Parietal lobe (tissue), 1 donor: ENCODE measurements around the gene NKG7. TPM values are rescaled to one million over a fixed set of nuclear protein-coding genes. Genes with fewer than 3 reads are reported as not detected.

Experiments
- total RNA-seq: library from RNA; depleted of rRNA; stranded (reverse); fragments of >200 nt; gene quantifications from one replicate; pipeline ENCODE4 v1.2.3, GENCODE V29; 2014

The NKG7 gene, protein sequence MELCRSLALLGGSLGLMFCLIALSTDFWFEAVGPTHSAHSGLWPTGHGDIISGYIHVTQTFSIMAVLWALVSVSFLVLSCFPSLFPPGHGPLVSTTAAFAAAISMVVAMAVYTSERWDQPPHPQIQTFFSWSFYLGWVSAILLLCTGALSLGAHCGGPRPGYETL
- 0.63 TPM for total RNA-seq

DNA sequence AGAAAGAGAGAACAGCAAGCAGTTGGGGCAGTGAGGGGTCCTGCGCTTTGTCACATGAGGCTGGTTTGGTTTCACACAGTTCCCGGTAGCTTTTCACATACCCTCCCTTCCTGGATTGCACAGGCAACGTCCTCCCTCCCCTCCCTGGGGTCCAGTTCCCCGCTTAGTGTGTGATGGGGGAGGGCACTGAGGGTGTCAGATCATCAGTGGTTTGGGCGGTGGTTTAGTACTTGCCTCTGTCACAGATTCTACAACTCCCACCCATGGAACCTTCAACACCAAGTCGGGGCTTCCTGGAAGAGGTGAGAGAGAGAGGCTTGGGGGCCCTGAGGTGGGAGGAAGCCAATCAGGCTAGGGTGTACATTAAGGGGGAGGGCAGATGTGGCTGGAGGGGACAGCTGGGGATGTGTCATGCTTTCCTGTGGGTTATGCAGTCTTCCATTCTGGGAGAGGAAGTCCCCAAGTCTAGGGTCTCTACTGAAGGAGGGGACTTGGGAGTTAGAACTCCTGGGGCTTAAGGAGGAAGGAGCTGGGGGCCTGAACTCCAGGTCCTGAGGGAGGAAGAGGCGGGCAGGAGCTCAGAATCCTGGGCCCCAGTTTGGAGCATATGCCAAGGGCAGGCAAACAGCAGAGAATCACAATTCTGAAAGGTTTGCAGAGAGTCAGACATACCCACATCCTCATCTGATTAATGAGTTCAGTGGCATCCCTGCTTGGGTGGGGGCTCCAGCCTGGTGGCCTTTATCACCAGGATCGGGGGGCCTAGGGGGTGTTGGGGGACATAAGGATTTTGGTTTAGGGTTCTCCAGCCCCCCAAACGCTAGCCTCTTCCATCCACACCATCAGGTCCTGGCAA is at the start of gene NKG7:
TSS of gene NKG7 (minus strand) at position 6 of the 856 bp plus-strand sequence. CDS start 119 bp downstream, outside the sequence.

DNA sequence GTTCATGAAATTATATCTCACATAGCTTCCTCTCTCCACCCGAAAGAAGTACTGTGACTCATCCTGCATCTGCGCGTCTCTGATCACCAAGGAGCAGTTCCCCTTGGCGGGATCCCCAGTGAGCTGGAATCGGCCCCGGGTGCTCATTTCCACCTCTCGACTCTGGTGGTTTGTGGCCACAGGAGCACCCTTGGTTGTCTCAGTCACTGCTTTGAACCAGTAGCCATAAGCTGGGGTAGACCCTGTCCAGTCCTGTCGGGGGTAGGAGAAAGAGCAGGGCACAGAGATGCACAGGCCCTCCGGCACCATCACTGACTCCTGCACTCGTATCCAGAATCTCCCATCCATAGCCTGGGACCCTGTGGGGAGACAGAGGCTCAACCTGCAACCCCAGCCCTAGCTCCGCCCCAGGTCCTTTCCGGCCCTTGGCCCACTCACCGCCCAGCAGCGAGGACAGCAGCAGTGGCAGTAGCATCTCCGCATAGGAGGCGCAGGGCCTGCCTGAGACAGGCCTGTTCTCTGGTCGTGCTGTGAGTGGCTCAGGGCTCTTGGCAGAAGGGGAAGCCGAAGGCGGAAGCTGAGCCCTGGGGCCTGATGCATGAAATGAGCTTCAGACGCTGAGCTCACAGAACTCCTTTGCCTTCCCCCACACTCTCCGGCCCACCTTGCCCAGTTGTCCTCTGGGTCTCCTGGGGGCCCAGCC is 44.8 kb upstream of the NKG7 start, which contains the start of gene SIGLEC10:
TSS of gene SIGLEC10 (minus strand) at position 536 of the 703 bp plus-strand sequence. CDS start at position 475, 61 bp downstream.

DNA sequence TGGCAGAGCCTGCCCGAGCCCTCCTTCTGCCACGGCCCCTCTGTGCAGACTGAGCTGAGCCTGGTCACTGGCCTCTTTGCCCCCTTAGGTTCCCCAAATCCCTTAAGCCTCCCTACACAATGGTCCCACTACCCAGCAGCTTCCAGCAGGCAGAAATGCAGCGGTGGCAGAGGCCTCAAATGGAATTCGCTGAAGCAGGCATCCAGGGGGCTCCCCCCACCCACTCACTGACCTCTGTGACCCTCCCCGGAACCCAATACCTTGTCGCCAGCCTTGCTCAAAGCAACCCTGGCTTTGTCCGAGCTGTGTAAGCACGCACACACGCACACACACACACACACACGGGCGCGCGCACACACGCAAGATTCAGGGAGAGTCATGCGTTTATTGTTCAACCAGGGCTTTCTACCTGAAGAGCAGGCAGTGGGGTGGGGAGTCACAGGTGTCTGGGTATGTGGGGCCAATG is 15.5 kb upstream of the NKG7 start, which contains the start of gene LIM2:
TSS of gene LIM2 (minus strand) at position 51 of the 466 bp plus-strand sequence. CDS start 531 bp downstream, outside the sequence.

DNA sequence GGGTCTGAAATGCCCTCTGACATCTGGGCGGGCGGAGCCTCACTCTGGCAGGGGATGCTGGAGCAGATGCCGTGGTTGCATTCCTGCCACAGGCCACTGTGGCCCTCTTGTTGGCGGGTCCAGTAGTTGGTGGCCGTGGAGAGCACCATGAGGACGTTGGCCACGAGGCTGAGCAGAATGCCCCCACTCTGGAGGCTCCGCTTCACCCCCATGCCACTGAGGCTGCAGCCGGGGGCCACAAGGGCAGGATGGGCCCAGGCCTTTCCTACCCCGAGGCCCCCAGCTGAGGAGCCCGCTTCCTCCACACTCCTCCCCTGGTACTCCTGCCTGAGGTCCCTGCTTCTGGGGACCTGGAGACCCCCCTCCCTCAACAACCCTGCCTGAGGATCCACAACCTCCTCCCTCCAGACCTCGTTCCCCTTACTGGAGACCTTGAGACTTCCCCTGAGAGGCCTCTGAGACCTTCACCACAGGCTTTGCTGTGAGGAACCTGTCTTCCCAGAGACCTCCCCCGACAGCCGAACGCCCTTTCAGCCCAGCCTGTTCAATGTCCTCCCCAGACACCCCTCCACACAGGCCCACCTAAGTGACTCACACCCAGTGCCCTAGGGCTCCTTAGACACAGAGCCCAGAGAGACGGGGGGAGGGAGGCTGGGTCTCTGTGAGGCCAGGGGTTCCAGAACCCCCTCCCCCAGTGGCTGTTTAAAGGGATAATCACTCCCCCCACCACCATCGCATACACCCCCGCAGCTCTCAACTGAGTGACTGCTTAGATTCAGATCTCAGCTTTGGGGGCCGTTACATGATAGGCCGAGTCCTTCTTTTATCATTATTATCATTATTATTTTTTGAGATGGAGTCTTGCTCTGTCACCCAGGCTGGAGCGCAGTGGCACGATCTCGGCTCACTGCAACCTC is 3.8 kb downstream of the NKG7 start, which contains the start of gene CLDND2:
TSS of gene CLDND2 (minus strand) at position 638 of the 917 bp plus-strand sequence. CDS start at position 212, 426 bp downstream.

DNA sequence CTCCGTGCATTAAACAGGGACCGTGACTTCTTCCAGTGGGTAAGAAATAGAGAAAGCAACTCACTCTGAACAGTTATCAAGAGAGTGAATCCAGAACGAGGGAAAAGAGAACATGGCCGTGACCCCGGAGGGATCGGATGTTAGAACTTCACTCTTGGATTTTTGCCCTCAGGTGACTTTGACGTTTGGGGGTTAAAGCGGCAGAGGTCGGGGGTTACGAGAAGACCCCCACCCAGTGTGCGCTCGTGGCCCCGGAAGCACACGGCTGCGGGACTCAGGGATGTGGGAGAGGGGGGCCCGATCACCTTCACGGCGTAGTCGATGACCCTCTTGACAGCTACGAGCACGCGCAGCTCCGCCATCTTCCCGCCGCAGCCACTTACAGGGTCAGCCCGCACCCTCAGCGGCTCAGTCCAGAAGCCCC is 6.5 kb downstream of the NKG7 start, which contains the start of gene ETFB:
TSS of gene ETFB (minus strand) at position 424 of the 424 bp plus-strand sequence. CDS start at position 362, 62 bp downstream.

DNA sequence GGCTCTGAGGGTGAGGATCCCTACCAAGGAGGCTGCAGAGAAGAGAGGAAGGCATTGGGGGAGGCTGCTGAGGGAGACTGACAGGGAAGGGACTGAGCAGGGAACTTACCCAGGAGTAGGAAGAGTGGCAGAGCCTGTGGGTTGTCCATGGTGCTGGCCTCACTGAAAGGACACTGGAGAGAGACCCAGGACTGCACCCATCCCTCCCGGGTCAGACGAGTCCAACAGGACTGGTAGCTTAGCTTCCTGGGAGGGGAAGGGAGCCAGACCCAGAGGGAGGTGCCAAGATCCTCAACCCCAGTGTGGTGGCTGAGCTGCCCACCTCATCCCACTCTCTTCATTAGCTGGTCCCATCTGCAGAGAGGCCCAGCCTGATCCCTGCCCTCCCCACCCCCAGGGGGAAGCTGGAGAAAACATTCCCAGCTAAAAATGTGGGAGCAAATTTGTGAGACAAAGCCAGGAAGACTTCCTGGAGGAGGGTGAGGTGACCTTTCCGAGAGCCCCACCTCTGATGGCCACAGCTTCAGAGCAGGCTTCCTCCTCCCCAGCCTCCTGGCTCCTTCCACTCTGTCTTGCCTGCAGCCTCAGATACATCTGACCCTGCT is 30.4 kb downstream of the NKG7 start, which contains the start of gene VSIG10L:
TSS of gene VSIG10L (minus strand) at position 164 of the 605 bp plus-strand sequence. CDS start at position 149, 15 bp downstream.

Other genes with a start within 250 kb of the NKG7 start
- 0.31 TPM for gene SIGLEC9, start 247.7 kb downstream of the NKG7 start, total RNA-seq
- gene SIGLEC7, start 230.4 kb downstream of the NKG7 start, total RNA-seq: not detected
- gene CD33, start 147.6 kb downstream of the NKG7 start, total RNA-seq: 0.63 TPM
- not detected for gene SIGLECL1, start 121.6 kb downstream of the NKG7 start, total RNA-seq
- 7.8 TPM for gene IGLON5, start 61.0 kb downstream of the NKG7 start, total RNA-seq
- gene VSIG10L, start 30.5 kb downstream of the NKG7 start, total RNA-seq: 0.63 TPM
- 36.0 TPM for gene ETFB, start 6.3 kb downstream of the NKG7 start, total RNA-seq
- not detected for gene CLDND2, start 3.7 kb downstream of the NKG7 start, total RNA-seq
- gene LIM2, start 15.3 kb upstream of the NKG7 start, total RNA-seq: not detected
- not detected for gene C19orf84, start 17.9 kb upstream of the NKG7 start, total RNA-seq
- 1.9 TPM for gene SIGLEC10, start 45.0 kb upstream of the NKG7 start, total RNA-seq
- gene SIGLEC8, start 85.8 kb upstream of the NKG7 start, total RNA-seq: 0.63 TPM
- gene CEACAM18, start 105.9 kb upstream of the NKG7 start, total RNA-seq: not detected
- gene SIGLEC12, start 129.1 kb upstream of the NKG7 start, total RNA-seq: not detected
- not detected for gene SIGLEC6, start 159.0 kb upstream of the NKG7 start, total RNA-seq
- gene ZNF175, start 198.6 kb upstream of the NKG7 start, total RNA-seq: 11.6 TPM